Anterior cingulate cortex (tissue), 58 donors: Measurements from ENCODE around the gene TMPRSS11F.
A peak's percentile ranks its signal among the peaks of the same experiment; 100 is the strongest.

Experiments used
- DNase-seq, 58 donors: peaks; one replicate each; lab custom pipeline; 2025; lab: John Stamatoyannopoulos, UW

TMPRSS11F gene

DNA sequence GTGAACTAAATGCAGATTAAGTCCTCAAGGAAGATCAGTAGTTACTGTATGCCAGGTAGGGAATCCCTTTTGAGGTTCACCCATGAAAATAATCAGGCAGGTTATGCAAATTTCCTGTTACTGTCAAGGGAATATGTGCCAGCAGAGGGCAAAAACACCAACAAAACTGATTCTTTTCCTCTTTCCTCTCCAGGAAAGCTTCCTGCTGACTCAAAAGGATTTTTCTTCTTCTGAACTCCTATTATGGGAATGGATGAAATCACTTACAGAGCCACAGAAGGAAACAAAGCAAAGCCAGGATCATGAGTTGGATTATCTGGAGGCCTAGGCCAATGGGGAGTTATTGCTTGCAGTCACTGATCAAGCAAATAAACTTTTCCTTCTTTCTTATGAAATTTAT is 49.7 kb downstream of the TMPRSS11F start:
- no peak for DNase-seq

DNA sequence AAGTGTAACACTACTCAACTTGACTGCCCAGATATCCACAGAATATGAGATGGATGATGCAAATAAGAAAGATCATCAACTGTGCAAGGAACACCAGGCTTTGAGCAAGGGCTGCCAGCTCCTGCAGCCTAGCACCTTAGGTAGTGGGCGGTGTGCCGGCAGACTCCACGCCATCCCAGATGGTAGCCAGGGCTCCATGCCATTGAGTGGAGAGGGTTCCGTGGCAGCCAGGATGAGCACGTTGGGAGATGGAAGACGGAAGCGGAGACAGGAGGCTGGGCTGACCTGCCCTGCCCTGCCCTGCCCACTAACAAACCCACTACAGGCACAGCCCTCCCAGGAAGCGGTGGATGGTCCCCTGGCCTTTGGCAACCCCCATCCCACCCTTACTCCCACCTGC is 51.9 kb downstream of the TMPRSS11F start:
- peak in 20 of 58 donors; percentile 2 to 51 (median 5) for DNase-seq

DNA sequence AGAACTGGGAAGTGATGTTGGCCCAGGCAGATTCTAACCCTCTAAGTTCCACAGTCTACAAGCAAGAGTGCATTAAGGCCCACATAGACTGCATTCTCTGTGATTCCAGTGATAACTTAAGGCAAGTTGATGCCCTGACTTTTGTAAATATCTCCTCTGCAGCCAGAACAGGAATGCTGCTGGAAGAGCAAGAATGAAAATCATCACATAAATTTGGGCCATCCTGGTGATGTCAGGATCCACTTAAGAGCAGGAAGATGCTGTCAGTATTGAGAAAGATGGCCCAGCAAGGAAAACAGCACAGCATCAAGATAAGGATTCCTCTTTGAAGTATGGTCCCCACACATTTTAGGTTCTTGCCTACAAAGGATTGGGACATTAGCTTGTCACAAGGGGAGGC is 52.4 kb downstream of the TMPRSS11F start:
- no peak for DNase-seq

DNA sequence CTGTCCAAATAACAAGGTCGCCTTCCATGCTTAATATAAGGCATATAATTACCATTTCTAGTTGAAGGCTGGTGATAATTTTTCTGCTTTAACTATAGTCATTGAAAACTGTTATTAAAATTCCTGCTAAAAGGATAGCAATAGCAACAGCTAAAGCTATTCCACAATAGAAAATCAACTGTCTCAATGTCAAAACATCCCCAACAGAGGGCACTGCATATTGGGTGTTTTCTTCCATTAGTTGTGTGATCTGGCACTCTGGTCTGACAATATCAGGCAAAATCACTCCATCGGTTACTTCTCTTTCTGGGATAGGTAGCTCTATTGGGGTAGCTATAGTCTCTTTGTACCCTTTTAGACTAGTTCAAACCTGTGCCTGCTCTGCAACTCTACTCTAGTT is 53.5 kb downstream of the TMPRSS11F start:
- no peak for DNase-seq

DNA sequence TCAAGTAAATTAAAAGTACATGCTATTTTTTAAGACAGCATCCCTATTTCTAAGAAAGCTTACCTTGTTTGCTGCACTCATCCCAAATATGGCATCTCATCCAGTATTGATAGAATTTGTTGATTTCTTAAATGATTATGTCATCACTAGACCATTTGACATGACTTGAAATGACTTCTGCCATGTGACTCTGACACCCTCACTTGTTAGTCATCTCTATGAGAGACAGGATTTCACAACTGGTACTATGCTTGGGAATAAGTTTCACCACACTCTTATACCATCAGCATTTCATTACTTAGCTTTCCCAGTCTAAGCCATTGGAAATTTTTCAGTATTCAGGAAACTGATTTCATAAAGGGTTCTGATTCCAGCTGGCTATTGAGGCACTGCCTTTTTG is 55.3 kb downstream of the TMPRSS11F start:
- DNase-seq, result no peak

DNA sequence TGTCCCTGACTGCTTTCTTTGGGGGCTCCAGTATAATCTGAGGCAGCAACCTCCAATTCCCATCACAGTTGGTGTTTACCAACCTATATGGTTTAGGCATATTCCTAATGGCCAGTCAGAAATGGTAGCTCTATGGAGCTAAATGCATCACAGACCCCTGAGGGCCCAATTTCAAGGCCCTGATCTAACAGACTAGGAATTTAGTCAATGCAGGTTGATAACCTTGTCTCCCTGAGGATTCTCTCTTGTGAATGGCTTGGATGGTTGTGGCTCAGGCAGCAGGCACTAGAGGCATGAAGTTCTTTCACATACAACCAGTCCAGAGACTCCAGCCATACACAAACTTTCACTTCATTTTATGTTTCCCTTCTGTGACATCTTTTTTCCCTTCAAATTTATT is 59.4 kb downstream of the TMPRSS11F start:
- DNase-seq, result no peak

DNA sequence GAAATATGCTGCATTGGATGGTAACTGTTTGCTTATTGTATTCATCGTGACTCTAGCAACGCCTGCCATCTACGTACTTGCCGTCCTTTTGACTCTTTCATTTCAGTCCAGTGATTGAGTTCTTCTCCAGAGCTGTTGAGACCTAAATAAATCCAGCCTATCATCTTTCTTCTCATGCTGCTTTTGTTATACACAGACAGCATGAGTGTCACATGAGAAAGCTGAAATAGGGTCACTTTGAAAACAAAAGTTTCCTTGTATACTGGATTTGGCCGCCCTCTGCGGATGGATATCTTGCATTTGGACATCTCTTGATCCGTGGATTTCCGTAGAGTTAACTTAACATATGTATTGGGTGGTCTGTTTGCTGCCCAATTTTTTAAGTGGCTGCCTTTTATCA is 67.2 kb downstream of the TMPRSS11F start:
- DNase-seq, result peak in 9 of 58 donors; percentile 3 to 51 (median 15)

DNA sequence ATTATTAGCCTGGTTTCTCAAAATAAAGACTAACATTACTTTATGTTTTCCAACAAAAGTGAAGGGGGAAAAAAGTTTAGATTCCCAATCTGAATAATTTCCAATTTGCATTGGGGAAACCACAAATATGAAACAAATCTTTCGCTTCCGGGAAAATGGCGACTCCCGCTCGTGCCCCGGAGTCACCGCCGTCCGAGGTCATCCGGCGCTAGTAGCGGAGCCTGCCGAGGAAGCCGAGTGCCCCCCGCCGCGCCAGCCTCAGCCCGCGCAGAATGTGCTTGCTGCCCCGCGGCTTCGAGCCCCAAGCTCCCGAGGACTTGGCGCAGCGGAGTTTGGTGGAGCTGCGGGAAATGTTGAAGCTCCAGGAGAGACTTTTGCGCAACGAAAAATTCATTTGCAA is 91.4 kb downstream of the TMPRSS11F start:
- no peak for DNase-seq

DNA sequence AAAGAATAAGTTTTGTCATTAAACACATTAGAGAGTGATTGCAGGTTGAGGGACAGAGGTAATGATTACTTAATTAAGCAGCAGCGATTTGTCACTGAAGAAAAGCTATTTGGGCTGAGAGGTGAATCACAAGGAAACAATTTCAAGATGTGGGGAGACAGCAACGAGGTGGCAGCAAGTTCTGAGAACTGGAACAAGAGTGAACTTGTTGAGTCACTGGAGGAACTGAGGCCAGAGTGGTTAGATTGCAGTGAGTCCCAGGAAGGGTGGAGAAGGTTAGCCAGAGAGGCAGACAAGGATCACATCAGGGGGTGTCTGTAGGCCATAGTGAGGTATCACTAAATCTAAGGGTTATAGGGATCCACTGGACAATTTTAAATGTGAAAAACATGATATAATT is 108.5 kb downstream of the TMPRSS11F start:
- no peak for DNase-seq

DNA sequence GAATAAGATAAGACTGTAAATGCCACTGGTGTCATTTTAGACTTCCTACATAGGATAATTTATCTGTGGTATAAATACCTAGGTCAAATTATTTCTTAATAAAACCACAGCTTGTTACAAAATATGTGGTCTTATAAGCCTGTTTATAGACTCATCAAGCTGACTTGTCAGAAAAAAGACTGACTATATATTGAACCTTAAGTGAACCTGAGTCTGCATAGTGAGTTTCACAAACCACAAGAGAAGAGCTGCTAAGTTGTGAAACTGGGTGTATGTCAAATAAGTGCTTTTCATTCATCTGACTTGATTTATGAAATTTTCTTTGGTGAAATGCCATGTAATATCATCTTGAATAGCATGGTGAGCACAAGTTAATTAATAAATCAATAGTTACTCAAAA is 118.0 kb downstream of the TMPRSS11F start:
- no peak for DNase-seq
